ENCODE measurements around the gene TRIM39.

DNA sequence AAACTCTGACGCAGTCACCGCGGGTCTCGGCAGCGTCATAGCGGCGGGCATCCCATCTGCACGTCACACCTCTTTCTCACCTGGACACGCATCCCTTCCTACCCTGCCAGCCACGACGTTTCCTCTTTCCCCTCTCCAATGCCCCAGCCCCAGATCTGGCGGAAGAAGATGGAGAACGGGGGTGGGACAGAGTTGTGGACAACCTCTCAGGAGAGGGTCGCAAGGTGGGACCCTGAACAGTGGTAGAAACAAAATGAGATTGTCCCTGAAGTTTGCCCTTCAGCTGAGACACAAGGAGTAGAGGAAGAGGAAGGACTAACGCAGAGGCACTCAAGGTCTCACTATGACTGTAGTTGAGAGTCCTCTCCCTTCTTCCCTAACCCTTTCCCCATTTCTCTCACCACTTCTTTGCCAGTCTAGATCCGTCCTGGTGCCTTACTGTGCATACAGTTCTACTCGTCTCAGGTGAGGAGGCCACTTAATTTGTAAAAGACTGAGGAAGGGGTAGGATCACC, 562 bp downstream of the TRIM39 start:
- TF ChIP-seq POLR2A (IDR thresholded peaks at IDR 0.05; ENCODE audit: low read depth, low read length) (no peak), POLR2AphosphoS5 (IDR thresholded peaks at IDR 0.05; ENCODE audit: low read depth, low read length) (no peak), TAF1 (IDR thresholded peaks at IDR 0.05; ENCODE audit: borderline replicate concordance, low read depth, low read length) (no peak)

All from GM12892 (cell line).